SKM-1 (cell line): ENCODE results near the gene SAMD8.
A peak's percentile ranks its signal among the peaks of the same experiment; 100 is the strongest.
"Not testable (repeated sequence)": the region's sequence is repeated elsewhere in the genome, so short reads cannot be mapped to it uniquely, and the experiment has no call there.

Experiments
- DNase-seq: peaks from one replicate; lab custom pipeline; 2025; ENCODE audit not compliant: unreplicated experiment; lab: John Stamatoyannopoulos, UW

Gene SAMD8

DNA sequence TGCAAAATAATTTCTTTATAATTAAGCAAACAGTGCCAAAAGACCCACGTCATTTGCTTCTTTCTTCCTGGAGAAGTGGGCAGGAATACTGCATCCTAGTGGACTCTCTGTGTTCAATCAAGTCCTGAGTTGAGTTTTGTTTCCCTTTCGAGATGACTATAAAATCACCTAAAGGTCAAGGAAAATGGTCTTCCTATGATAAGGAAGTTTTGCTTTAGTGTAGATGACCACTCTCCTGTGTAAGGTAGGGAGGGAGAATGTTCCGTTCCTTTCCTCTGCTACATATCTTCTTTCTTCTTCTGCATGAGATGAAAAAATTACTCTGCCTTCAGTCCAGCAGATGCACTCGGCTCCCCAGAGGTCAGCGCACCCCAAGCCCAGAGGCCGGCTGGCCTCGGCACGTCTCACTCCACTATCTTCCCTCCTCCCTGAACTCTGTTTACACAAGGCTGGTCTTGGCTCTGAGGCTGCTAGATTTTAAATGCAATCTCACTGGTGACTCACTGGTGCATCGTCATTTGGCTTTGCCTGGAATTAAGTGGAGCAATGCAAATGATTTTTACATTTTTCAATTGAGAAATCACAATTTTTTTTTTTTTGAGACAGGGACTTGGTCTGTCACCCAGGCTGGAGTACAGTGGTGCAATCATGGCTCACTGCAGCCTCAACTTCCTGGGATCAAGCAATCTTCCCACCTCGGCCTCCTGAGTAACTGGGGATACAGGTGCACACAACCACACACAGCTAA lies 80.5 kb downstream of the SAMD8 start:
- no peak for DNase-seq

DNA sequence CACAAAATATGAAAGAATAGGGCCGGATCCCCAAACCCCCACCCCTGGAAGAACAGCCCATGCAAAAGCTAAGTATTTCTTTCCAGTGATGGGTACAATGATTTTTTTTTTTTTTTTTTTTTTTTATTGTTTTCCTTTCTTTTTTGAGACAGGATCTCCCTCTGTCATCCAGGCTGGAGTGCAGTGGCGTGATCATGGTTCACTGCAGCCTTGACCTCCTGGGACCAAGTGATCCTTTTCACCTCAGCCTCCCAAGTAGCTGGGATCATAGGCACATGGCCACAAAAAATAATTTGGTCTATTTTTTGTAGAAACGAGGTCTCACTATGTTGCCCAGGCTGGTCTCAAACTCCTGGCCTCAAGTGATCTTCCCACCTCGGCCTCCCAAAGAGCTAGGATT lies 83.2 kb downstream of the SAMD8 start:
- not testable (repeated sequence) for DNase-seq

DNA sequence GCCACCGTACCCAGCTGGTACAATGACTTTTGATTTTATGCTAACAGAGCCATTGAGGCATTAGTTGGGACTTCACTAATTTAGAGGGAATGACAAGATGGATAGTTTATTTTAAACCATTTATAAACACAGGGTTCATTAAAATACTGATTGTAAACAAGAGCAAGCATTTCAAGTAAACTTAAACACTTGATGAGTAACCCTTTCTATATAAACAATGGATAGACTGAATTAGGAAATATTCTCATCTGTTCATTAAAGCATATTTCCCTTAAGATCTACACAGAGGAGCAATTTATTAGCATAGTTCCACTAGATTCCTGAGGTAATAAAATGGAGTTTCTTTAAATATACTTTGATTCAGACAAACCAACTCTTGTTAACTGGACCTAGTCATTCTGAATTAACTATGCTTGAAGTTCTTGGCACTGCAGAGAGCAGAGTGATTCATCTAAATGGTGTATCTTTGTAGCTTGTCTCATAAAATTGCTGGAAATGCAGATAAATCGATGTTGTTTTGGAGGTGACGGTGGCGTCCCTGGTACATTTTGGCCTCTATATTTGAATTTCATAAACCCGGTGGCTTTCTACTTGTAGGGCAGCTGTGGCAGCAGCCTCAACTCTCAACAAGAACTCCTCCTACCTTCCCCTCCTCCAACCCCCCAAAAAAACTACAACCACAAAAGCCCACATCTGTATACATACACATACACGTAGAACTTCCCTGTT lies 83.7 kb downstream of the SAMD8 start:
- no peak for DNase-seq

DNA sequence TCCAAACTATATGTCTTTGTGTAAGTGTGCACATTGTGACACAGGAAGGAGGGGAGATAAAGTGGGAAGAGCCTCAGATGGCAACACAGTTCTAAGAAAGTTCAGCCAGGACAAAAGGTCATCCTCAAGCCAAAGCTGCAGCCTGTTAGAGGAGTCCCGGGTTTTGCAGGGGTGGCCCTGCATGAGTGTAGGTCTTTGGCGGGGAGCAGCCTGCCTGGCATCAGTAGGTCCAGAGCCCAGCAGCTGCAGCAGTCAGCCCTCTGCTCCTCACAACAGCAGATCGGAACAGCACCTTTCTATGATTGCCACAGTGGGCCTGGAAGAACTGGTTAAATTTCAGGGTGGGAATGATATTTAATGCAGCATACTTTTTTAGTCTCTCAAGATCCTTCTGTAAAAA lies 85.6 kb downstream of the SAMD8 start:
- DNase-seq: no peak

DNA sequence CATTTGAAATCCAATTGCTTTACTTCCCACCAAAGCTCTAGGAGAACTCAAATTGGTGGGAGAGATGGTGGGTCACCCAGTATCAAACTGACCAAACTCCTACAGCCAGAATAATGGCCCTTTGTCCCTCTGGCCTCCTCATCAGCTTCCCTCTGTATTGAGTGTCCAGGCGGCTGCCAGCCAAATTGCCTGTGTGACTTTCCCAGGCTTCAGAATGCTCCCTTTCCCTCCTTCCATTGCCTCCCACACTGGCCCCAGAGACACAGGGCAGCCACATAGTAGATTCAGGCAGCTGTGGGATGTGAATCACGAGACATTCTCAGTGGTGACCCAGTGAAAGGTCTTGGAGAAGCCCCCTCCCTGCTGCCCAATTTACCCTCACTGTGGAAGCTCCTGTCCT lies 86.5 kb downstream of the SAMD8 start:
- no peak for DNase-seq

DNA sequence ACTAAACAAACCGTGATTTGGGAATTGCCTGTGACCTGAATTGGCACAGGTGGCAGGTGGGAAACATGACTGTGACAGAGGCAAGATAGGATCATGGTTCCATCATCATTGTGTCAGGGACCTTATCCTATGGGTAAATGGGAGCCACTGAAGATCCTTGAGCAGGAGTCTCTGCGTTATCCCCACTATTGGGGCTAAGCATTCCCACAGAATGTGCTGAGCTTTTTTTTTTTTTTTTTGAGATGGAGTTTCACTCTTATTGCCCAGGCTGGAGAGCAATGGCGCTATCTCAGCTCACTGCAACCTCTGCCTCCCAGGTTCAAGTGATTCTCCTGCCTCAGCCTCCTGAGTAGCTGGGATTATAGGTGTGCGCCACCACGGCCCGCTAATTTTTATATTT lies 88.5 kb downstream of the SAMD8 start:
- DNase-seq: not testable (repeated sequence)

DNA sequence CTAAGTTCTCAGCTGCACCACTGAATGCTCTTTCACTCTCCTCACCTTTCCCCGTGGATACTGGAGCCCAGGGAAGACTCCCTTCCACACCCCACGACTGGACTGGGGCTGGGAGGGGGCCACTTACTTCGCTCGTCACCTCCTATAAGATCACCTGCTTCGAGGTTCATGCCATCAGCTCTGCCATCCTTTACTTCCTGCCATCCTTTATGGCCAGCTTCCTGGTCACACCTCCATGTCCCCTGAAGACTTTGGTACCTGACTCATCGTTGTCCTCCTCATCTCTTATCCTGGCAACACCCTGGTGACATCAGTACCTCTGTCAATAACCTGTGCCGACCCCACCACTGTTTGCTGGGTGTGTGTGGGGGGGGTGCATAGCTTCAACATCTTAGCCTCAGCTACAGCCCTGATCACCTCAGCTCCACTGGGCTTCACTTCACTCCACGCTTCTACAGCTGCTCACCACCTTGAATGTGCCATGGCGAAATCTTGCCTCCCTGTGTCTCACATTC lies 90.4 kb downstream of the SAMD8 start:
- no peak for DNase-seq

DNA sequence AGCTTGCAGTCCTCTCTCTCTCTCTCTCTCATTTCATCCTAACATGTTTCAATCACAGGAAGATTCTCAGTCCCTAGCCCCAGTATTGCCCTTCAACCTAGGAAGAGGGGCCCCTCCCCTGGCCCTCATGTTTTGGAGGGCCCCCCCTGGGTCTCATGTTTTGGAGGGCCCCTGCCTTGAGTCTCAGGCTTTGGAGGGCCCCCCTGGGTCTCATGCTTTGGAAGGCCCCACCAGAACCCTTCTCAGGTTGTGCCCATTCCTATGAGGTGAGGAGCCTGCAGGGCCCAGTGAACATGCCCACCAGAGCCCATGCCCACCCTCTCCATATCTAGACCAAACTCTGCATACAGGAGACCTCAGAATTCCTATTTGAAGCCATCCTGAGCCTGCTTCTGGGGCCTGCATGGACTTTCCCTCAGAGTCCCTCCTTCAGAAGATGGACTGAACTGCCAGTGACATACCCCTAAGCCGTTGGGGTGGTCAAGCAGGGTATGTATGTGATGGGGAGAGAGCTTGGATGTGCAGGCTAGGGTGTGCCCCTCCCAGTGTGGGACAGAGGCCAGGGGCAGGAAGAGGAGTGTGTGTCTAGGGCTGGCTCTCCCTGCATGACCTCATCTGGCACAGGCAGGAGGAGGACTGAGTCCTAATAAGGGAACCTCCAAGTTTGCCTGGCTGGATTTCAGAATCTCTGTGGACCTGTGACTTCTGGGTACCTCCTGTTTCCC lies 91.0 kb downstream of the SAMD8 start:
- no peak for DNase-seq

DNA sequence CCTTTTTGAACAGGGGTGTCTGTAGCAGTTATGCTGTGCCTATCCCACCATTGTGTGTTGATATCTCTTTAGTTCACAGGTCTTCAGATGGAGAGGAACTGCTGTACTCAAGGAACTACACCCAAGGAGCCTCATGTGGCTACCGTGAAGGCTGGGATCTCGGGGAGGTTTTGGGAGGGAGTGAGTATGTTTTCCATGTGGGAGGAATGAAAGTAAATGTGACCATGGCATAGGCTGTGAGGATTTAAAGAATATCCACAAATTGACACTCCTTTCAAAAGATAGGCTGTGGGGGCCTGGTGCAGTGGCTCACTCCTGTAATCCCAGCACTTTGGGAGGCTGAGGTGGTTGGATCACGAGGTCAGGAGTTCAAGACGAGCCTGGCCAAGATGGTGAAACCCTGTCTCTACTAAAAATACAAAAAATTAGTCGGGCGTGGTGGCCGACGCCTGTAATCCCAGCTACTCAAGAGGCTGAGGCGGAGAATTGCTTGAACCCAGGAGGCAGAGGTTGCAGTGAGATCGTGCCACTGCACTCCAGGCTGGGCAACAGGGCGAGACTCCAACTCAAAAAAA lies 91.7 kb downstream of the SAMD8 start:
- DNase-seq: not testable (repeated sequence)

DNA sequence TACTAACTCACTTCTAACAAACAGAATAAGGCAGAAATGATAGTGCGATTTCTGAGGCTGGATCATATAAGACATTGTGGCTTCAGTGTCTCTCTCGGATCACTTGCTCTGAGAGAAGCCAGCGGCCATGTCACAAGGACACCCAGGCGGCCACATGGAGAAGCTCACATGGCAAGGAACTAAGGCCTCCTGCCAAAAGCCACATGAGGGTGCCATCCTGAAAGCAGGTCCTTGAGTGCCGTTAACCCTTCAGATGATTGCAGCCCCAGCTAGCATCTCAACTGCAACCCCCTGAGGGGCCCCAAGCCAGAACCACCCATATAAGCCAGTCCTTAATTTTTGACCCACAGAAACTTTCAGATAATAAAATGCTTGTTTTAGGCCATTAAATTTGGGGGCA lies 92.3 kb downstream of the SAMD8 start:
- DNase-seq: no peak

DNA sequence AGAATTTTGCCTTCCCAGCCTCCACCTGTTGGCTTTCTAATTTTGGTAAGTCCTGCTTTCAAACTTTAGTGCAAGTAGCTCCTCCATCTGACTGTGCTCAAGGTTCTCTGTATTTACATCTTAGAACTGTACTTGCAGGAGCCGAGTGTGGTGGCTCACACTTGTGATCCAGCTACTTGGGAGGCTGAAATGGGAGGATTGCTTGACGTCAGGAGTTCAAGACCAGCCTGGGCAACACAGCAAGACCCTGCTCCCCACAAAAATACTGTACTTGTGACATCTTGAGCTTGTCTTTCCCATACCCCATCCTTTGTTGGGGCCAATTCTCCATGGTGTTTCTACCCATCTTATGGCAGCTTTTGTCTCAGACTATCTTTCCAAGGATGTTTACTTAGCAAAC lies 94.5 kb downstream of the SAMD8 start:
- DNase-seq: no peak

DNA sequence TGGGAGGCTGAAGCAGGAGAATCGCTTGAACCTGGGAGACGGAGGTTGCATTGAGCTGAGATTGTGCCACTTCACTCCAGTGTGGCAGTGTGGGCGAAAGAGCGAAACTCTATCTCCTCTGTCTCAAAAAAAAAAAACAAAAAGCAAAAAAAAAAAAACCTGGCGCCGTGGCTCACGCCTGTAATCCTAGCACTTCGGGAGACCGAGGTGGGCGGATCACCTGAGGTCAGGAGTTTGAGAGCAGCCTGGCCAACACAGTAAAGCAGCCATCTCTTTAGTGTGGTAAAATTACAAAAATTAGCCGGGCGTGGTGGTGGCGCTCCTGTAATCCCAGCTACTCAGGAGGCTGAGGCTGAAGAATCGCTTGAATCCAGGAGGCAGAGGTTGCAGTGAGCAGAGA lies 95.2 kb downstream of the SAMD8 start:
- not testable (repeated sequence) for DNase-seq

DNA sequence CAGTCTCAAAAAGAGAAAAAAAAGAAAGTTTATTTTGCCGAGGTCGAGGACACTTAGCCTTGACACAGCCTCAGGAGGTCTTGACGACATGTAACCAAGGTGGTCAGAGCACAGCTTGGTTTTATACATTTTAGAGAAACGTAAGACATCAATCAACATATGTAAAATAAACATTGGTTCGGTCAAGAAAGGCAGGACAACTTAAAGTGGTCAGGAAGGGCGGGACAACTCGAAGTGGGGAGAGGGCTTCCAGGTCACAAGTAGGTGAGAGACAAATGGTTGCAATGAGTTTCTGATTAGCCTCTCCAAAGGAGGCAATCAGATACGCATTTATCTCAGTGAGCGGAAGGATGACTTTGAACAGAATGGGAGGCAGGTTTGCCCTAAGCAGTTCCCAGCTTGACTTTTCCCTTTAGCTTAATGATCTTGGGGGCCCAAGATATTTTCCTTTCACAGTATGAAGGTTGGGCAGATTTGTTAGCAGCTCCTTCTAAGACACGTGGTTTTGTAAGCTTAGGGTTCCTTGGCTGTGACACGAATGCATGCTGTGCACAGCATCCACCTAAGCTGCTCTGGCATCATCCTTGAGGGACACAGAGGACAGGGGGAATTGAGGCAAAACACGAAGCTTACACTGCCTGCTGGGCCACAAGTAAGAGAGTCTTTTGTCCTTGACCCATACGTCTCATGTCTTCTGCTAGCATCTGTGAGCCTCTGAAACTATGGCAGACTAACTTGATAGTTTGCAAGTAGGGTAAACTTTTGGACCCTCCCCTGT lies 95.8 kb downstream of the SAMD8 start:
- no peak for DNase-seq

DNA sequence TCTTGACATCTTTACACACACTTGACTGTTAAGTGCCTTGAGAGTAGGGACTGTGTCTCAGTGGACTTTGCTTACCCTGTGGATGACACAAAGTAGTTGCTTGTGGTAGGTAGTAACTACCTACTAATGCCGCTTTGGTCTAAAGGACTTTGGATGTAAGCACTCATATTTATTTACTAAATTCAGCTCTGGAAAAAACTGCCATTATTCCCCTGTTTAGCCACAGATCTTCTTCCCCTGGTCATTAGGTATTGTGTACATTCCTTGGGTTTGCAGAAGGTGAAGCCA lies 96.3 kb downstream of the SAMD8 start:
- DNase-seq: no peak

DNA sequence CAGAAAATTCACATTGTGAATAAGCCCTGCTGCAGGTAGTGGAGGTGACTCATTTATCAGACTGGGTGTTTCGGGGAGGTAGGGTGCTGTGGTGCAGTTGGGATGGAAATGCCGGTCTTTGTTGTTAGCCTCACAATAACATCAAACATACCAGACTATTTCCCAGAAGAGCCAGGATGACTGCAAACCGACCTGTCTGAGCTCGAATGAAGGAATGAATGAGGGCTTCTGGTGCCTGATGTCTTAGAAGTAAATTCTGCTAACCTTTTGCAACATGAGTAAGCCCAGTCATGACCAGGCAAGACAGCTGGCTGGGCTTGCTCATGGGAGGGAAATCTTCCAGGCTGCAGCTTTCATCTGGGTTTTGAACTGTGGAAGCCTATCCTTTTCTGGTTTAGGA lies 96.7 kb downstream of the SAMD8 start:
- no peak for DNase-seq

DNA sequence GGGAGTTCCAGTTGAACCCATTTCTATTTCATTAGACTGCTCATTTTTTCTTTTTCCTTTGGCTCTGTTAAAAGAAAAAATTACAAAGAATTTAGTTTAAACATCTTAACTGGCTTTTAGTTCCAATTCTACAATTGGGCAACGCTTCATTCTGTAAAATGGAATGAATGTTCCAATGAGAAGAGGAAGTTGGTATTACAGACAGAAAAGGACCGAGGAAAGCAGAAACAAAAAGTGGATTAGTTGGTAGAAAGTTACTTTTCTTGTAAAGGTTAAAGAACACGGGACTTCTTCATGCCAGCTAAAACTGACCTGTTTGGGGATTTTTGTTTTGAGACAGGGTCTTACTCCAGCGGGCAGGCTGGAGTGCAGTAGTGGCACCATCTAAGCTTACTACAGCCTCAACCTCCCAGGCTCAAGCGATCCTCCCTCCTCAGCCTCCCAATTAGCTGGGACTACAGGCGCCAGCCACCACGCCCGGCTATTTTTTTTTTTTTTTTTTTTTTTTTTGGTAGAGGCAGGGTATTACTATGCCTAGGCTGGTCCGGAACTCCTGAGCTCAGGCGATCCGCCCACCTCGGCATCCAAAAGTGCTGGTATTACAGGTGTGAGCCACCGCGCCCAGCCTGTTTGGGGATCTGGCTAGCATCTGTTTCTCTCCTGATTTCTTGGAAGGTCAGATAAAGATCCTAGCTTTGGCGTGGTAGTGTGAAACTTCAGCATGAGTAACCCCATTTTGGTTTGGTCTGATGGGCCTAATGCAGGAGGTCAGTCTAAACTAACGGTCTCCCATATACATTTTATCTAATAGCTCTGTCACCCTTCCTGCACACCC lies 97.8 kb downstream of the SAMD8 start:
- no peak for DNase-seq

DNA sequence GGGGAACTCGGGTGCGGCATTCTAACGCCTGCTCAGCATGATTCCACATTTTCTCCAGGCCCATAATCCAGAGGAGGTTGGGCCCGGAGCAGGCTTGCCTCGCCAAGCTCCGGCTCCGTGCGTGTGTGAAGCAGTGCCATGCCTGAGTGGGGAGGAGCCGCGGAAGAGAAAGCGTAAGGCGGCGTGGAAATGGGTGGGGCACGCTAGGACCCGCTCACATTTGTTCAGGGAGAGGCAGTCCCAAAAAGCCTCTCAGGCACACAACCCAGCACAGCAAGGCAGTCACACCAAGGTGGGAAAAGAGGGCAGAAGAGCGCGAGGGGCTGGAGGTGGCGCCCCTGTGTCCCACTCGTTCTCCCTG lies 98.4 kb downstream of the SAMD8 start:
- DNase-seq: no peak

DNA sequence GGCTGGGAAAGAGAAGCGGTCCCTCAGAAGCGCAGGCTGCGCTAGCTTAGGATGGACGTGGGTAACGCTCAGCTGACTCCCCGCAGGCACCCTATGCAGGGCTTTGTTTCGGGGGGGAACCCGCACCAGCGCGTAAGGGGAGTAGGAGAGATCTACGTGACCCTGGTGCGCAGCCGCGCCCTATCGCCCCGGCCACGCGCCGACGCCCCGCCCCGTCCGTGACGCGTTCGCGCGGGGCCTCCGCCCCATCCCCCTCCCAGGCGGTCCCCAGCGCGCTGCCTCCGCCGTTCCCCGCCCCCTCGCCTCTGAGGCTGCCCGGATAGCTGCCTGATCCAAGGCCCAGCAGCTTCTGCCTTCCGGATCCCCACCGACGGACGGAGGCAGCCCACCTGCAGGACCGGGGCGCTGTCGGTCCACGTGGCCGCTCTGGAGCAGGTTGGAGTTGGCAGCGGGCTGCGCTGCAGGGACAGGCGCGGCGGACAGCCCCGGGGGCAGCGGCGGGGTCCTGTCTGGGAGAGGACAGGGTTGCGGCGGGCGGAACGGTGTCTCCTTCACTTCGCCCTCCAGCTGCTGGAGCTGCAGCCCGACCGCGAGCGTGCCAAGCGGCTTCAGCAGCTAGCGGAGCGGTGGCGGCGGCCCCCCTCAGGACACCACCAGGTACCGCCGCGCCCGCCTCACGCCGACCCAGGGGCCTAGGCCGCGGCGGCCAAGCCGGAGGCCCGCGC lies 99.0 kb downstream of the SAMD8 start, which contains the start of gene VDAC2:
TSS of gene VDAC2 (plus strand) at position 515 of the 725 bp plus-strand sequence. CDS start 363 bp downstream, outside the sequence.
- DNase-seq: peak; percentile 71

DNA sequence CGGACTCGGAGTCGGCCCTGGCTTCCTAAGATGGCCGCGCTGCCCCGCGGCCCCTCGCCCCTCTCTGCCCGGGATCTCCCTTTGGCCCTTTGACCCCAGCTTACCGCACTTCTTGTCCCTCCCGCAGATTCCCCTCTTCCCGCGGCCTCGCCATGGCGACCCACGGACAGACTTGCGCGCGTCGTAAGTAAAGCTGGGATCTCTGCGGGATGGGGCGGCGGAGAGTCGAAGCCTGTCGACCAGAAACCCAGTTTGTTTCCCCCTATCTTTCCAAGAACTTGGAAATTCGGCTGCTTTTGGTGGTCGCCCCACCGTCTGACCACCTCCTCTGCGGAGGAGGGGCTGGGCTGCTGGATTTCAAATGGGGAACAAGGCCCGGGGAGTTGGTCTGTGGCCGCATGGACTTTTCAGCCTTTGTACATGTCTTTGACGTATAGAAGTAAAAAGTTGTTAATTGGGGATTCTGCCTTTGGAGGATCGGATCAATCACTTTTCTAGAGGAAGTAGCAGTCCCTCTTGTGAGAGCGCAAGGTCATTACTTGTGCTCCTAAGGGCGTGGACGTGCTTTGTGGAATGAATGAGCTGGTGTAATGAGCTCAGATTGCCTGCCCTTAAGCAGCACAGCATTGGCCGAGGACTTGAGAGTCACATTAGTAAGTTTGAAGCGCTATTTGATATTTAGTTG lies 99.7 kb downstream of the SAMD8 start:
- no peak for DNase-seq
